ACC112 (cell line): Measurements from ENCODE around the gene GNAL.

Experiments used
- H2AFZ ChIP-seq: fragments of 200-600 bp; sonication (generic); one replicate; pipeline ENCODE4 v1.6.0; 2017; ENCODE audit warnings: antibody characterized with exemption, low read length; ENCODE audit not compliant: unreplicated experiment
- H3K27ac ChIP-seq: fragments of 200-600 bp; sonication (generic); 2 replicates; pipeline ENCODE4 v1.5.1; 2014; ENCODE audit warnings: low read depth, mild to moderate bottlenecking, antibody characterized with exemption, low read length, moderate library complexity
- H3K27me3 ChIP-seq: fragments of 200-600 bp; sonication (generic); 2 replicates; pipeline ENCODE4 v1.6.1; 2014; ENCODE audit warnings: mild to moderate bottlenecking, antibody characterized with exemption, low read length, moderate library complexity, mixed read lengths; ENCODE audit not compliant: insufficient read depth
- H3K36me3 ChIP-seq: fragments of 200-600 bp; sonication (generic); 2 replicates; pipeline ENCODE4 v1.6.1; 2016; ENCODE audit warnings: mild to moderate bottlenecking, antibody characterized with exemption, low read length, moderate library complexity, mixed read lengths; ENCODE audit not compliant: insufficient read depth
- H3K4me1 ChIP-seq: fragments of 200-600 bp; sonication (generic); one replicate; pipeline ENCODE4 v1.6.1; 2016; ENCODE audit warnings: low read length, mixed read lengths; ENCODE audit not compliant: insufficient read depth, unreplicated experiment, control insufficient read depth
- H3K4me3 ChIP-seq: fragments of 200-600 bp; sonication (generic); 2 replicates; pipeline ENCODE4 v1.5.1; 2014; ENCODE audit warnings: mild to moderate bottlenecking, low read depth, low read length
- H3K79me2 ChIP-seq: fragments of 200-600 bp; sonication (generic); one replicate; pipeline ENCODE4 v1.6.0; 2016; ENCODE audit warnings: low read length; ENCODE audit not compliant: control insufficient read depth, unreplicated experiment, insufficient read depth

Gene GNAL

DNA sequence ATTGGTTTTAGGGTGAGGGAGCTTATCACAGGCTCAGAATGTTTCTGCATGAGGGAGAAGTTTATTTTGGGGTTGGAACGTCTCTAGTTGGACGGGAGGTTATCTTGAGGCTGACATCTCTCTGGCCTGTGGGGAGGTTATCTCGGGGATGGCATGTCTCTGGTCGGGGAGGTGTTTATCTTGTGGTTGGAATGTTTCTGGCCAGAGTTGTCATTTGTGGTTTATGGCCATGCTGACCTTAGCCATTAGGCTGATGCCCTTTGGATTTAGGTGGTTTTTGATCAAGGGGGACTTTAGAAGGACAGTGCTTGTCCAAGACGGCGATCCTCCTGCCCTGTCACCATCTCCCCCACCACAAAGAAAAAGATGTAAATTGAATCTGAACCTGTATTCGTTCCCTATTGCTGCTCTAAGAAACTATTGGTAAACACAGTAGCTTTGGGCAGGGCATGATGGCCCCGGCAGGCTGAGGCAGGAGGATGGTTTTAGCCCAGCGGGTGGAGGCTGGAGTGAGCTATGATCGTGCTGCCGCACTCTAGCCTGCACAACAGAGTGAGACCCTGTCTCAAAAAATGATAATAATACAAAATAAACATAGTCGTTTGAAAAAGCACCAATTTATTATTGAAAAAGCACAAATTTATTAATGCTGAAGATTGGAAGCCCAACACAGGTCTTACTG lies 236.9 kb downstream of the GNAL start:
- Histone ChIP-seq H3K79me2 (no peaks in the 10 kb centered on the region), H3K27ac (no peak overlapping the region), H3K4me3 (no peak overlapping the region), H3K4me1 (no peaks in the 10 kb centered on the region), H3K36me3 (no peaks in the 10 kb centered on the region), H2AFZ (no peak overlapping the region), H3K27me3 (no peaks in the 10 kb centered on the region)

DNA sequence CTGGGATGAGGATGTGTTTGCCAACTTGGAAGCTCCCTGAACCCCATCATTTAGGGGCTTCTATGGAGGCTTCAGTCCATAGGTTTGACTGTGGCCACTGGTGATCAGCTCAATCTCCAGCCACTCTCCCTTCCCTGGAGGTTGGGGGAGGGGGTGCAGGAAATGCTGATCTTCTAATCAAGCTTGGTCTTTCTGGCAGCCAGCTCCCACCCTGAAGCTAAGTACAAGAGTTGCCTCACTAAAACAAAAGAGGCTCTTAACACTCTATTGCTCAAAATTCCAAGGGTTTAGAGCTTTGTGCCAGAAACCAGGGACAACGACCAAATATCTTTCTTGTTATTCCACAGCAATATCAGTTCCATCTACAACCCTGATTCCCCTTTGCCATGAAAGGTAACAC lies 238.4 kb downstream of the GNAL start:
- H2AFZ ChIP-seq, result no peak overlapping the region
- no peak overlapping the region for H3K27ac ChIP-seq
- no peaks in the 10 kb centered on the region for H3K36me3 ChIP-seq

DNA sequence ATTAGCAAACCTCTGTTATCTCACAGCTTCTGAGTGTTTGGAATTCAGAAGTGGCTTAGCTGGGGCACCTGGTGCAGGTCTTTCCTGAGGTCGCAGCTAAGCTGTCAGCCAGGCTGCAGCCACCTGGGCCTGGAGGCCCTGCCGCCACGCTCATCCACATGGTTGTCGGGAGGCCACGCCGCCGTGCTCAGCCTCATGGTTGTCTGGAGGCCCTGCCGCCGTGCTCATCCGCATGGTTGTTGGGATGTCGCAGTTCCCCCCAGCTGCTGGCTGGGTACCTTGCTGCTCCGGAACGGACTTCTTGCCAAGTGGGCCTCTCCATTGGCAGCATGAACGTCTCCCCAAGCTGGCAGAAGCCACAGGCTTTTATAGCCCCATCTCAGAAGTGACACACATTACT lies 243.3 kb downstream of the GNAL start:
- no peak overlapping the region for H3K4me3 ChIP-seq
- no peaks in the 10 kb centered on the region for H3K27me3 ChIP-seq

More for the DNA sequence above, 238.4 kb downstream of the GNAL start:
- Histone ChIP-seq H3K79me2 (no peaks in the 10 kb centered on the region), H3K27me3 (no peaks in the 10 kb centered on the region), H3K4me3 (no peak overlapping the region), H3K4me1 (no peaks in the 10 kb centered on the region)

More for the DNA sequence above, 243.3 kb downstream of the GNAL start:
- Histone ChIP-seq H3K27ac (no peak overlapping the region), H3K4me1 (no peaks in the 10 kb centered on the region), H3K79me2 (no peaks in the 10 kb centered on the region), H3K36me3 (no peaks in the 10 kb centered on the region), H2AFZ (no peak overlapping the region)
